ENCODE measurements around the gene OFD1.
A peak's percentile ranks its signal among the peaks of the same experiment; 100 is the strongest.

Gene OFD1

GRCh38 chrX:13711141-13711540 is 23.4 kb upstream of the OFD1 start:
- TF ChIP-seq CTCF (IDR thresholded peaks at IDR 0.05) (no peak), ZFX (IDR thresholded peaks at IDR 0.05; ENCODE audit: borderline replicate concordance) (no peak)
- no peak overlapping the region for H3K27ac ChIP-seq

GRCh38 chrX:13716455-13716854 is 18.1 kb upstream of the OFD1 start:
- no peak overlapping the region for H3K27ac ChIP-seq
- TF ChIP-seq CTCF (IDR thresholded peaks at IDR 0.05), result no peak
- TF ChIP-seq ZFX (IDR thresholded peaks at IDR 0.05; ENCODE audit: borderline replicate concordance), result no peak

GRCh38 chrX:13716905-13717304 is 17.6 kb upstream of the OFD1 start:
- TF ChIP-seq ZFX (IDR thresholded peaks at IDR 0.05; ENCODE audit: borderline replicate concordance) (no peak), CTCF (IDR thresholded peaks at IDR 0.05) (no peak)
- no peak overlapping the region for H3K27ac ChIP-seq

GRCh38 chrX:13717700-13718472 is 16.7 kb upstream of the OFD1 start:
- TF ChIP-seq CTCF (IDR thresholded peaks at IDR 0.05) (no peak), ZFX (IDR thresholded peaks at IDR 0.05; ENCODE audit: borderline replicate concordance) (no peak)

GRCh38 chrX:13719192-13719856 is 15.2 kb upstream of the OFD1 start:
- no peak for TF ChIP-seq ZFX (IDR thresholded peaks at IDR 0.05; ENCODE audit: borderline replicate concordance)
- TF ChIP-seq CTCF (IDR thresholded peaks at IDR 0.05), result no peak
- H3K27ac ChIP-seq, result no peak overlapping the region

More at GRCh38 chrX:13717700-13718472, 16.7 kb upstream of the OFD1 start:
- no peak overlapping the region for H3K27ac ChIP-seq

- TF ChIP-seq CTCF (IDR thresholded peaks at IDR 0.05), result no peak
- TF ChIP-seq ZFX (IDR thresholded peaks at IDR 0.05; ENCODE audit: borderline replicate concordance), result no peak
- peak overlapping the region; percentile 69 for H3K27ac ChIP-seq
Observed at GRCh38 chrX:13721371-13721770, 13.2 kb upstream of the OFD1 start.
